Activated naive CD4-positive, alpha-beta T cell treated with anti-CD3 and anti-CD28 coated beads for 36 hours (primary cell): ENCODE data around the gene SNX10. TPM values are rescaled to one million over a fixed set of nuclear protein-coding genes. Genes with fewer than 3 reads are reported as not detected.

ENCODE experiments used
- CTCF ChIA-PET: fragments of 350-600 bp; sonication (Branson Sonifier 250); formaldehyde crosslinking; loops from one replicate; lab custom pipeline; 2021; ENCODE audit warnings: antibody characterized with exemption; lab: Charles Lee
- DNase-seq: peaks from one replicate; pipeline ENCODE4 v3.0.0-alpha.2; 2020
- H3K27ac Mint-ChIP-seq: one replicate; pipeline ENCODE4 v1.8.0; 2021; ENCODE audit warnings: mild to moderate bottlenecking, mixed read lengths
- H3K27me3 Mint-ChIP-seq: one replicate; pipeline ENCODE4 v1.8.0; 2021; ENCODE audit warnings: low read depth, mixed read lengths
- H3K36me3 Mint-ChIP-seq: one replicate; pipeline ENCODE4 v1.8.0; 2021; ENCODE audit warnings: low read depth, mixed read lengths
- H3K4me1 Mint-ChIP-seq: one replicate; pipeline ENCODE4 v1.8.0; 2021; ENCODE audit warnings: low read depth, mixed read lengths
- H3K4me3 Mint-ChIP-seq: one replicate; pipeline ENCODE4 v1.8.0; 2021; ENCODE audit warnings: mild to moderate bottlenecking, moderate library complexity, mixed read lengths
- H3K9me3 Mint-ChIP-seq: one replicate; pipeline ENCODE4 v1.8.0; 2021; ENCODE audit warnings: mixed read lengths
- intact Hi-C: fragments of 100-400 bp; cut with micrococcal nuclease; formaldehyde crosslinking; loops from one replicate; pipeline ENCODE4 v1.15.1; 2023
- total RNA-seq, 2 experiments: library from RNA; stranded (reverse); gene quantifications; one replicate each; pipeline ENCODE4 v1.2.3, GENCODE V29; 2021

The SNX10 gene
- total RNA-seq, 2 experiments from 2014 or later: 17.0 to 17.5 TPM

DNA sequence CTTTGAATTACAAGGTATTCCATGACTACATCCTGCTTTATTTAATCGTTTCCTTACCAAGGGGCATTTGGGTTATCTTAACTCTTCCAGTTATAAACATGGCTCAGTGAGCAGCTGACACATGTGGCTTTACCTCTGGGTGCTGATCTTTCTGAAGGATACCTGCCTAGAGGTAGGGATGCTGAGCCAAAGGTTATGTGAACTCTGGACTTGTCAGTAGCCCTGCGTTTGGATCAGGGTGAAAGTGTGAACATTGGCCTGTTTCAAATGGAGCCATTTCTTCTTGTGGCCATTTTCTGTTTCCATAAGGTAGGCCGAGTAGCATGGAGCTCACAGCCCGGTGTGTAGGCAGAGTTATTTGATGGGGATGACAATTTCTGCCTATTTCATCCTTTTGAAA, 29.2 kb downstream of the SNX10 start:
- H3K4me3 Mint-ChIP-seq: no peak overlapping the region
- no peak for DNase-seq
- no peaks in the 10 kb centered on the region for H3K27me3 Mint-ChIP-seq
- H3K36me3 Mint-ChIP-seq: no peaks in the 10 kb centered on the region
- CTCF ChIA-PET: interaction anchor here (0.6 to 1.5 kb wide), 2 partner anchors 230 to 259 kb away, joined by 3 to 4 read pairs; no protein-coding TSS in a partner anchor
- intact Hi-C loops: no loop called here
- no peaks in the 10 kb centered on the region for H3K9me3 Mint-ChIP-seq
- H3K4me1 Mint-ChIP-seq: no peaks in the 10 kb centered on the region
- H3K27ac Mint-ChIP-seq: no peak overlapping the region

DNA sequence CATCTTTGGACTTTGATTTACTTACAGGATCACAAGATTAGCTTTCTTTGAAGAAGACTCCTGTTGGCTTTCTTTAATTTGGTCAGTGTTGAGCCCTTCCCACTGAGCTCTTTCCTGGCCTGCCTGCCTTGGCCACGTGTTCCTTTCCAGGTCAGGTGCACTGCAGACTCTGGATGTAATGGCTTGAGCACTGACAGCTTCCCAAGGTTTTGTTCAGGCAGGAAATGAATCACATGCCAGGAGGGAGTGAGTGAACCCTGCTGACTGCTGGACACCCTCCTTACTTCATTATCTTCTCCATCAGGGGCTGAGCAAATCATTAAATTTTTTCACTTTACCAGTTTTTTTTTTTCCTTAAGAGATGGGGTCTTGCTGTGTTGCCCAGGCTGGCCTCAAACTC, 29.8 kb downstream of the SNX10 start:
- Mint-ChIP-seq H3K27ac (no peak overlapping the region), H3K27me3 (no peaks in the 10 kb centered on the region), H3K36me3 (no peaks in the 10 kb centered on the region), H3K9me3 (no peaks in the 10 kb centered on the region), H3K4me3 (no peak overlapping the region), H3K4me1 (no peaks in the 10 kb centered on the region)
- CTCF ChIA-PET: interaction anchor here (0.6 to 1.5 kb wide), 2 partner anchors 230 to 259 kb away, joined by 3 to 4 read pairs; no protein-coding TSS in a partner anchor
- intact Hi-C loops: no loop called here
- DNase-seq: no peak

DNA sequence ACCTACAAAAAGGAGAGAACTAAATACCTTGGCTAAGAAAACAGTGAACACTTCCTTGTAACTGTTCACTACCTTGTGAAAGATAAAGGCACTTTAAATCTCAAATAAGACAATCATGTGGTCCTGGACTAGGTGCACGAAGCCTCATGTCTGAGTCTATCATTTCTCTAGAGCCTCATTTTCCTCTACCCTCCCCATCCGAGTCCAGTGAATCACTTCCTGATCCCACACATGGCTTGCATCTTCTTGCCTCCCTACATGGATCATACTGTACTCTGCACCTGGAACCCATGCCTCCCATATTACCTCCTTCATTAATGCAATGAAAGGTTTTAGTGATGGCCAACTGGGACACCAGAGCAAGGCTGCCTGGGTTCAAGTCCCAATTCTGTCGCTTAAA, 34.5 kb downstream of the SNX10 start:
- H3K9me3 Mint-ChIP-seq: no peaks in the 10 kb centered on the region
- no peaks in the 10 kb centered on the region for H3K27me3 Mint-ChIP-seq
- H3K36me3 Mint-ChIP-seq: peaks cover 1% of the 10 kb centered on the region
- CTCF ChIA-PET: no interaction called here
- H3K4me3 Mint-ChIP-seq: no peak overlapping the region
- no peak for DNase-seq
- H3K4me1 Mint-ChIP-seq: no peaks in the 10 kb centered on the region
- intact Hi-C loops: no loop called here
- H3K27ac Mint-ChIP-seq: no peak overlapping the region

DNA sequence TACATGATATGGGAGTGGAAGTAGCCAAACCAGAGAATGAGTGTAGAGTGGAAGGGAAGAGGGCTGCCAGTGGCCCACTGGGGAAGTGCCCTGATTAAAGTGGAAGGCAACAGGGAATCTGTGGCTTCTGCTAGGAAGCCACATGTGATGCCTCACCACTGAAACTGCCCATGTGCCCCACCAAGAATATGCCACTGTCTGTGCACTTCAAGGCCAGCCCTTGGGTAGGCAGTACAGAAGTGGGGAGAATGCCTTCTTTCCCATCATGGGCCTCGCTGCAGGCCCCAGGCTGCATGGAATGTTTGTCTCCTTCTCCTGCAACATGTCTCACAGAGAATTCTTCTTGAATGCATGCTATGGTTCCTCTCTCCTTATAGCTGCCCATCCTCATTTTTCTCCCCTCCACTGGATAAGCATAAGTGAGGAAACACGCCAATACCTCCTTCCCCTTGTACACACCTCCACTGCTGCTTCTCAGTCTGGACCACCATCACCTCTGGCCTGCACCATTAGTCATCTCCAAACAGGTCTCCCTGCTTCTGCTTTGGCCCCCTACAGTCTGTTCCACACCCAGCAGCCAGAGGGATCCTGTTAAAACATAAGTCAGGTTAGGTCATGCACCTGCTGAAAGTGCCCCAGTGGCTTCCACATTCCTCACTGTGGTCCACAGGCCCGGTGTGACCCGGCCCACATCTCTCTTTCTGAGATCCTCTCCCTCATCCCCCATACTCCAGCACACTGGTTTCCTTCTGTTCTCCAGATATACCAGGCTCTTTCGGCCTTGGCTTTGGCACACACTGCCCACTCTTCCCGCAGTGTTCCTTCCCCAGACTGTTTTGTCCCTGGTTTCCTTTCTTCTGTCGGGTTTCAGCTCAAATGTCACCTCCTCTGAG, 37.1 kb downstream of the SNX10 start:
- Mint-ChIP-seq H3K9me3 (no peaks in the 10 kb centered on the region), H3K4me1 (no peaks in the 10 kb centered on the region), H3K36me3 (peaks cover 1% of the 10 kb centered on the region), H3K27ac (no peak overlapping the region), H3K4me3 (no peak overlapping the region), H3K27me3 (no peaks in the 10 kb centered on the region)
- intact Hi-C loops: no loop called here
- CTCF ChIA-PET: no interaction called here
- DNase-seq: no peak

DNA sequence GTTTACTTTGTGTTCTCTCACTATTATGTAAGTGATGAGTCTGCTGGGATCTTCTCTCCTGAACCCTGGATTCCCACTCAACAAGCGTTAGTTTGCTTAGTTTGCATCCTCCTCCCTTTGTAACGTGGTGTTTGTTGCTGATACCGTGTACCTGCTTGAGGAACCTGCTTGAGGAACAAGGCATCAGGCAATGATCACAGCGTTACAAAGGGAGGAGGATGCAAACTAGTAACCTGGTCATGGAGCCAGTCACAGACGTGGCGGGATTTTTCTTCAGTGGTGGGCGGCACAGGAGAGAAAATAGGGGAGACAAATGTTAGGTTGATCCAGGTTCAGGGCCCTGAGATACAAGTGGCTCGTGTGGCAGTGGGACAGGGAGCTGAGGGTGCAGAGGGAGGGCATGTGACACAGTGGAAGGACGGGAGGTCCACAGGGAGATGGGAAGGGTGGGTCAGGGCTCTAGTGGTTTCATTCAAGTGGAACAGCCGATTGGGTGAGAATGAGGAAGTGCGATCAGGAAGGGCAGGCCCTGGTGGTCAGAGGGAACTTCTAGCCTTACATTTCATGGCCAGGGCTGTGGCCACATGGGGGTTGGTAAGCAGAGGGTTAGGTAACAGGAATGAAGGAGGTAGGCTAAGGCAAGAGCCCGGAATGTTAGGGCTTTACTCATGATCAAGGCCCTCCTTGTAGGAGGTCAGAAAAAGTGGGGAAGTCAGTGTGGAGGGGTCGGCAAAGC, 38.0 kb downstream of the SNX10 start:
- intact Hi-C loops: no loop called here
- H3K4me1 Mint-ChIP-seq: peaks cover 7% of the 10 kb centered on the region
- H3K4me3 Mint-ChIP-seq: no peak overlapping the region
- no peak overlapping the region for H3K27ac Mint-ChIP-seq
- no peaks in the 10 kb centered on the region for H3K9me3 Mint-ChIP-seq
- CTCF ChIA-PET: no interaction called here
- DNase-seq: no peak
- no peaks in the 10 kb centered on the region for H3K27me3 Mint-ChIP-seq
- peaks cover 3% of the 10 kb centered on the region for H3K36me3 Mint-ChIP-seq

- intact Hi-C loops: no loop called here
- DNase-seq: no peak
- Mint-ChIP-seq H3K27me3 (no peaks in the 10 kb centered on the region), H3K4me1 (peaks cover 11% of the 10 kb centered on the region), H3K36me3 (peaks cover 3% of the 10 kb centered on the region), H3K27ac (no peak overlapping the region), H3K4me3 (no peak overlapping the region), H3K9me3 (no peaks in the 10 kb centered on the region)
- CTCF ChIA-PET: interaction anchor here (0.9 kb wide), 1 partner anchor 40 kb away, joined by 3 read pairs; no protein-coding TSS in a partner anchor
These were observed 39.5 kb downstream of the SNX10 start for GRCh38 chr7:26331113-26331512.

DNA sequence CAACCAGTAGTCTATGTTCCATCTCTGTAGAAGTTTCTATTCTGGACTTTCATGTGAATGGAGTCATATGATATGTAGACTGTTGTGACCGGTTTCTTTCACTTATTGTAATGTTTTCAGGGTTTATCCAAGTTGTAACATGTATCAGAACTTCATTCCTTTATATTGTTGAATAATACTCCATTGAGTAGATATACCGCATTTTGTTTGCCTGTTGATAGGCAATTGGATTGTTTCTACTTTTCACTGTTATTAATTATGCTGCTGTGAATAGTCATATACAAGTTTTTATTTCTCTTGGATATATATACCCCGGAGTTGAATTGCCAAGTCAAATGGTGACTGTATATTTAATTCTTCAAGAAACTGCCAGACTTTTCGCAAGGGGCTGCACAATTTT, 40.1 kb downstream of the SNX10 start:
- no peak overlapping the region for H3K27ac Mint-ChIP-seq
- peaks cover 4% of the 10 kb centered on the region for H3K36me3 Mint-ChIP-seq
- no peaks in the 10 kb centered on the region for H3K9me3 Mint-ChIP-seq
- DNase-seq: no peak
- no peak overlapping the region for H3K4me3 Mint-ChIP-seq
- intact Hi-C loops: no loop called here
- H3K4me1 Mint-ChIP-seq: peaks cover 11% of the 10 kb centered on the region
- no peaks in the 10 kb centered on the region for H3K27me3 Mint-ChIP-seq
- CTCF ChIA-PET: no interaction called here

DNA sequence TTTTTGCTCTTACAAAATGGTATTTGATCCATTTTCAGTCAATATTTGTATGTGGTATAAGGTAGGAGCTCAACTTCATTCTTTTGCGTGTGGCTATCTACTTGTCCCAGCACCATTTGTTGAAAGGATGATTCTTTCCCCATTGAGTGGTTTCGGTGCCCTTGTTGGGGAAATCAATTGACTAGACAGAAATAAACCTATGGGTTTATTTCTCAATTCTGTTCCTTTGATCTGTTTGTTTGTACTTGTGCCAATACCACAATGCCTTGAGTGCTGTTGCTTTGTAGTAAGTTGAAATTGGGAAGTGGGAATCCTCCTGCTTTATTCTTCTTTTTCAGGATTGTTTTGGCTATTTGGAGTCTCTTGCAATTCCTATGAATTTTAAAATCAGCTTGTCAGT, 41.0 kb downstream of the SNX10 start:
- Mint-ChIP-seq H3K27me3 (no peaks in the 10 kb centered on the region), H3K4me1 (peaks cover 11% of the 10 kb centered on the region), H3K36me3 (peaks cover 4% of the 10 kb centered on the region), H3K27ac (no peak overlapping the region), H3K4me3 (no peak overlapping the region), H3K9me3 (no peaks in the 10 kb centered on the region)
- intact Hi-C loops: no loop called here
- CTCF ChIA-PET: no interaction called here
- DNase-seq: no peak

DNA sequence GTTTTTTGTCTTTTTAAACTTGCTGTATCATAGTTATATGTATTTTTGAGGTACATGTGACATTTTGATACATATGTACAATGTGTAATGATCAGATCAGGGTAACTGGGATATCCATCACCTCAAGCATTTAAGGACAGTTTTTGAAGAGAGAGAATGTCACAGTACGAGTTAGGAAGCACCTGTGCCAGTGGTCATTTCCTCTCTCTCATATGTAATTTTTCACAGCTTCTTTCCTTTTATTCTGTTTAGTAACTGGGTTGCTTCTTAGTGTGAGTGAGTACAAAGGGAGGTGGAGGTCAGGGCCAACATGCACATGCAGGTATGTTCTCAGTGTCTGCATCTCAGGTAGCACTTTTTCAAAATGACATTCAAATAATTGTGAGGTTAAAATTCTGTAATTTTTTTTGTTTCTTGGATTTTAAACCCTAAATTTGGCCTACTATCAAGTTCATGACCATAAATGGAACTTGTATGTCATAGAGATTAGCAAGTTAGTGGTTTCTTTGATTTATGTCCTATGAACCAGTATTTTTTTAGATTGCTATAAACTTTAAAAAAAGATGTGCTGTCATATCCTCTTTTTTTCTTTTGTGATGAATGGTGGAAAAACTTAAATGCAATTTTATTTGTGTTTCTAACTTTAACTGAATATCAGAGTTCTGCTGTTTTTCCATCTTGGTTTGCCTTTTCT, 42.7 kb downstream of the SNX10 start:
- no peak for DNase-seq
- Mint-ChIP-seq H3K27ac (no peak overlapping the region), H3K4me3 (no peak overlapping the region), H3K4me1 (peaks cover 11% of the 10 kb centered on the region), H3K27me3 (no peaks in the 10 kb centered on the region), H3K9me3 (no peaks in the 10 kb centered on the region), H3K36me3 (peaks cover 5% of the 10 kb centered on the region)
- CTCF ChIA-PET: interaction anchor here (0.6 kb wide), 1 partner anchor 16 kb away, joined by 3 read pairs; no protein-coding TSS in a partner anchor
- intact Hi-C loops: no loop called here

DNA sequence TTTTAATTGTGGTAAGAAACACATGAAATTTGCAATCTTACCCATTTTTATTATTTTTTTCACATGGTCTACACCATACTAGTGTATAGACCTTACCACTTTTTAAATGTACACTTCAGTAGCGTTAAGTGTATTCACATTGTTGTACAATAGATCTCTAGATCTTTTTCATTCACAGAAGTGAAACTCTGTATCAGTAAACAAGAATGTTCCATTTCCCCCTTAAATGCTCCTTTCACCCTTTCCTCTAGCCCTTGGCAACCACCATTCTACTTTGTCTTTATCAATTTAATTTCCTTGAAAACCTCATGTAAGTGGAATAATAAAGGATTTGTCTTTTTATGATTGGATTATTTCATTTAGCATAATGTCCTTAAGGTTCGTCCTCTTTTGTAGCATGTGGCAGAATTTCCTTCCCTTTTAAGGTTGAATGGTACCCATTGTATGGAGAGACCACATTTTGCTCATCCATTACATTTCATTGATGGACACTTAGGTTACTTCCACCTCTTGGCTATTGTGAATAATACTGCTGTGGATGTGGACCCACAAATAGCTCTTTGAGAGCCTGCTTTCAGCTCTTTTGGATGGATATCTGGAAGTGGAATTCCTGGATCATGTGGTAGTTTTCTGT, 45.7 kb downstream of the SNX10 start:
- Mint-ChIP-seq H3K36me3 (peaks cover 4% of the 10 kb centered on the region), H3K4me3 (no peak overlapping the region), H3K9me3 (no peaks in the 10 kb centered on the region), H3K4me1 (peaks cover 11% of the 10 kb centered on the region), H3K27ac (no peak overlapping the region), H3K27me3 (no peaks in the 10 kb centered on the region)
- DNase-seq: no peak
- intact Hi-C loops: no loop called here
- CTCF ChIA-PET: no interaction called here

- CTCF ChIA-PET: interaction anchor here (1.3 kb wide), 1 partner anchor 249 kb away, joined by 4 read pairs; no protein-coding TSS in a partner anchor
- no peak for DNase-seq
- H3K9me3 Mint-ChIP-seq: no peaks in the 10 kb centered on the region
- intact Hi-C loops: no loop called here
- no peak overlapping the region for H3K27ac Mint-ChIP-seq
- H3K4me1 Mint-ChIP-seq: no peaks in the 10 kb centered on the region
- no peaks in the 10 kb centered on the region for H3K27me3 Mint-ChIP-seq
- H3K36me3 Mint-ChIP-seq: peaks cover 3% of the 10 kb centered on the region
- H3K4me3 Mint-ChIP-seq: no peak overlapping the region
These were observed 48.9 kb downstream of the SNX10 start for GRCh38 chr7:26340476-26341018.
